HG03066 (cell line): ENCODE measurements around the gene WDR18.

ENCODE experiments used
- ATAC-seq: cut with Tn5 transposase; IDR thresholded peaks from one replicate; pipeline ENCODE4 v1.9.1; 2021; ENCODE audit warnings: low read depth; ENCODE audit not compliant: unreplicated experiment

WDR18 gene

DNA sequence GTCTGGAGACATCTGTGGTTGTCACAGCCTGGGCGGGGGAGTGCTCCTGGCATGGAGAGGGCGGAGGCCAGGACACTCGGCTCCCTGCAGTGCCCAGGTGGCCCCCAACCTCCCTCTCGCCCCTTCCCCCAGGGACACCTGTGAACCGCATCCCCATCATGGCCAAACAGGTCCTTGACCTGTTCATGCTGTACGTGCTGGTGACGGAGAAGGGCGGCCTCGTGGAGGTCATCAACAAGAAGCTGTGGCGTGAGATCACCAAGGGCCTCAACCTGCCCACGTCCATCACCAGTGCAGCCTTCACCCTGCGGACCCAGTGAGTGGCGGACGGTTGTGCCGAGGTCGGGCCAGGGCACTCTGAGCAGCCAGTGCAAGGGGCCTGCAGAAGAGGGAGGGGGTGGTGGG is 20.0 kb upstream of the WDR18 start:
- ATAC-seq, result no peak

DNA sequence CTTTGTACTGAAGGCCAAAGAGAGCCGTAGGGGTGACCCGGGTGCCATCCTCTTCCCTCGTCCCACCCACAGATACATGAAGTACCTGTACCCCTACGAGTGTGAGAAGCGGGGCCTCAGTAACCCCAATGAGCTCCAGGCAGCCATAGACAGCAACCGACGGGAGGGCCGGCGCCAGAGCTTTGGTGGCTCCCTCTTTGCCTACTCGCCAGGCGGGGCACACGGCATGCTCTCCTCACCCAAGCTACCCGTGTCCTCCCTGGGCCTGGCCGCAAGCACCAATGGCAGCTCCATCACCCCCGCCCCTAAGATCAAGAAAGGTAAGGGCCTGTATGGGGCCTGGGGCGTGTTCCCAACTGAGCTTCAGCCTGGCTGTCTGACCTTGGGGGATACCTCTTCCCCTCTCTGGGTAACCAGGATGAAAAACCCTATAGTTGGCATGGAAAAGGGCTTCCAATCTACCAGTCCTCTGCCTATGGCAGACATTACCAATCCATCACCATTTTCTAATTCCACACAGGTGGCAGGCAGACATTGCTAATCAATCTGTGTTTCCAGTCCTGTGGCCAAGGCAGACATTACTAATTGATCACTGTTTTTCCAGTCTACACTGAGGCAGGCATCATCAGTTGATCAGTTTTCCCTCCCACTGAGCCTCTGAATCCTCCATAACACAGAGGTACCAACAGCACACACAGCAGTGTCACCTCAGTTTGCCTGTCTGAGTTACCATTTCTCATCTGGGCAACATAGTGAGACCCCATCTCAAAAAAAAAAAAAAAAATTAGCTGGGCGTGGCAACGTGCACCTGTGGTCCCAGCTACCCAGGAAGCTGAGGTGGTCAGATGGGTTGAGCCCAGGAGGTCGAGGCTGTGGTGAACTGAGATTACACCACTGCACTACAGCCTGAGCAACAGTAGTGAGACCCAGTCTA is 19.1 kb upstream of the WDR18 start:
- no peak for ATAC-seq

DNA sequence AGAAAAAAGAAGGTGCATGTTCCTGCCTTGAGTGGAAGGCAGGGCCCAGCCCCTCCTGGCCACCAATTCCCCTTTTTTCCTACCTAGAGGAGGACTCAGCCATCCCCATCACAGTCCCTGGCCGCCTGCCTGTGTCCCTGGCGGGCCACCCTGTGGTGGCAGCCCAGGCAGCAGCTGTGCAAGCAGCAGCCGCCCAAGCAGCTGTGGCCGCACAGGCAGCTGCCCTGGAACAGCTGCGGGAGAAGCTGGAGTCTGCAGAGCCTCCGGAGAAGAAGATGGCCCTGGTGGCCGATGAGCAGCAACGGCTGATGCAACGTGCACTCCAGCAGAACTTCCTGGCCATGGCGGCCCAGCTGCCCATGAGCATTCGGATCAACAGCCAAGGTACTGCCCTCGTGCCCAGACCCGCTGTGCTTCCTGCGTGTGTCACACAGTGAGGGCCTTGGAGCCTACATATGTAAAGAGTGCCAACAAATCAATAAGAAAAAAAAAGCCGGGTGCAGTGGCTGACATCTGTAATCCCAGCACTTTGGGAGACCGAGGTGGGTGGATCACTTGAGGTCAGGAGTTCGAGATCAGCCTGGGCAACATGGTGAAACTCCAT is 17.6 kb upstream of the WDR18 start:
- ATAC-seq, result no peak

DNA sequence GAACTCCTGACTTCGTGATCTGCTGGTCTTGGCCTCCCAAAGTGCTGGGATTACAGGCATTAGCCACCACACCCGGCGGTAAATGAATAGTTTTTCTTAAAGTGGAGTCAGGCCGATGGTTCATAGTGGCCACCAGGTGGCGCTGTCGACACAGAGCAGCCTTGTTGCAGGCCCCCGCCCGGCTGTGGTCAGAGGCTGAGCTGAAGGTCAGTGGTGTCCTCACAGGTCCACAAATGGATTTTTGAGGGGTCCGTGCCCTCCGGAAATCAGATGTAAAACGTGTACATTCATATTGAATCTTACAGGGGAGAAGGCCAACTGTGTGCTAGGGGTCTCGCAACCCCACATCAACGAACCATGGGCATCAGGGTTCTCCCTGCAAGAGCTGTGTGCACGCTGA is 13.4 kb upstream of the WDR18 start:
- ATAC-seq, result no peak

DNA sequence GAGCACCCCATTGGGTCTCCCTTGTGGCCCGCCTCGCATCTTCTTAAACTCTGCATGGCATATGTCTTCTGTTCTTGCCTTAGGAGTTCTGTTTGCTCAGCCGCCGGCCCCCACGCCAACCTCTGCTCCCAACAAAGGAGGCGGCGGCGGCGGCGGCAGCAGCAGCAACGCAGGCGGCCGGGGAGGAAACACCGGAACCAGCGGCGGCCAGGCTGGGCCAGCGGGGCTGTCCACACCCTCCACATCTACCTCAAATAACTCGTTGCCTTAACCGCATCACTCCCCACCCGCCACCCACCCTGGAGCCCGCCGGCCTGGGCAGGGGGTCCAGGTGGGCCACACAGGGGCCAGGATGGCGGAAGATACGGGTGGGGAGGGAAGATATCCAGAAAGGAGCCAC is 12.3 kb upstream of the WDR18 start:
- no peak for ATAC-seq

DNA sequence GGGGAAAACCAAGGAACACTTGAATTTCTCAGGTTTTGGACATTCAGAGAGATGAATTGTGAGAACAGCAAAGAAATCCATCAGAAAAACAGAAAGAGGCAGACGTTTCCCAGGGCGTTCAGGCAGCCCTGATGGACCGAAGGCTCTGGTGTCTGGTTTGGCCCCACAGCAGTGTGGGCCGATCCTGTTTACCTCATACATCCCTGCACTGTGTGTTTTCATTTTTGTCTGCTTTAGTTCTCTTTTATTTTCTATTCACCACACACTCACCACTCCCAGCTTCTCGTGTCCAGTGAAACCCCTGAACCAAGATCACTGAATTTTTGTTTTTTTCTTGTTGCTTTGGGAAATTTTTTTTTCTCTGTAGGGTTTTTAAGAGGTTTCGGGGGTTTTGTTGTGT is 11.9 kb upstream of the WDR18 start:
- ATAC-seq, result no peak

DNA sequence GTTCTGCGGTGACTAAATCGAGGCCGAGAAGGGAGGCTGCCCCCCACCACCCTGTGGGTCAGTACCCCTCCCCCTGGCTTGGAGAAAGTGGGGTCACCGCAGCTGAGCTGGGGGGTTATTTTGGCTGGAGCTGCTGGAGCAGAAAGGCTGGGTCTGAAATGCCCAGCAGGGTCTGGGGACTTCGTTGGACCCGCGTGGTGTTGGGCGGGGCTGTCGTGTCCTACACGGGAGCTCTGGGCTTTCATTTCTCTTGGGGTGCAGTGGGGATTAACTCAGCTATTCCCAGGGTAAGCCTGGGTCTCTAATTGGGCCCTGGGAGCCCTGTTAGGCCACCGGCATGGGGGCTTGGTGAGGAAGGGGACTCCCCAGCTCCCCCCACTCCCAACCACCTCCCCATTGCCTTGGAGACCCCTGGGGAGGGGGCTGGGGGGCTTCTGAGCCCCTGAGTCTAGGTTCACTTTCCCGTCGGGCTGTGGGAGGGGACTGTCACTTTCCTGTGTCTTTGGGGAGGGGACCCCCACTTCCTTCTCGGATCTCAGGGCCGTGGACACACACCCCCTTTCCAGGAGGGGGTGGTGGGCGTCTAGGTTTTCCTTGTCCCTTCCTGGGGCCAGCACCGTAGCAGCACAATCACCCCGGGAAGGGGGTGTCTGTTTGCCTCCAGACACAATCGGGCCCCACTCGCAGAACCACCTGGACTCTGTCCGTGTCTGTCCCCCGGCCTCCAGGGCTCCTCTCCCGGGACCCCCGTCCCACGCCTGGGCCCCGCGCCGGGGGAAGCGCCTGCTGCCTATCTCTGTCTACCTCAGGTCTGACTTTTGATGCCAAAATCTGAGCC is 10.2 kb upstream of the WDR18 start:
- ATAC-seq, result no peak

DNA sequence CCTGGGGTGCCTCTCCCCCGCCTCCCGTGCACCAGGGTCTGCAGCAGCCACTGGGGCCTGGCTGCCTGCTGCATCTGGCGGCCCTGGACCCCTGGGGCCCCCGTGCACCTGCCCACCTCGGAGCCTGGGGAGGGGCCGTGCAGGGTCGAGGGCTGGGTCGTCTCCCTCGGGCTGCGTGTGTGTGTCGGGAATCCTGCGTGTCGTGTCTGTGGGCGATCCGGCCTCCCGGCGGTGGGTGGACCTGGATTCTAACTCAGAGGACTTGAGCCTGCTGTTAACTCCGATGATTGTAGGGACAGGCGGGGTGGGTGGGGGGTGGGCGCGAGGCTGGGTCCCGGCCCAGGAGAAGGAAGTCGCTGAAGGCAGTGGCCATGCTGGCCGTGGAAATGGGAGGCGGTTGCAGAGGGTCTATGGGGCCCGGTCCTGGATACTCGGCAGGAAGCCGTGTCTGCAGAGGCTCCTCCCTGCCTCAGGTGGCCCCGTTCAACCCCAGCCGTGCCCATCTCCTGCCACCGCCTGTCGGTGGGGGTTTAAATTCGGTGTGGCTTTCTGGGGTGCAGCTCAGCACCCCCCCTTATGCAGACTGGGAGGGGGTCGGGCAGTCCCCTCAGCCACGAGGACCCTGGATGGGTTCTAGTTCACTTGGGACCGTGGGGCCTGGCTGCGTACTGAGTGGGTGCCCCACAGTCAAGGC is 9.4 kb upstream of the WDR18 start:
- ATAC-seq, result no peak

DNA sequence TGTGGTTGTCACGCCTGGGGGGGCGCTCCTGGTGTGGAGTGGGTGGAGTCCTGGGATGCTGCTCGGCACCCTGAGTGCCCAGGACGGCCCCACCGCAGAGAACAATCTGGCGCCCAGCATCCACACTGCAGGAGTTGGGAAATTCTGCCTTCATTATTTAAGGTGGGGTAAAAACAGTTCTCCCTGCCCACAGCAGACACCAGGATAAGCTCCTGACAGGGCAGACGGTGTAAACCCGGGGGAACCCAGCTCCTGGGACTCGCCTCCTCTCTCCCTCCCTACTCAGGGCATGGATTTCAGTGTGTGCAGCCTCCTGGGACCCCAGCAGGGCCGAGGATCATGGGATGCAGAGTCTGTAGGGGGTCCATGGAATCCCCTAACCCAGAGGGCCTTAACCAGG is 7.7 kb upstream of the WDR18 start:
- ATAC-seq, result no peak

DNA sequence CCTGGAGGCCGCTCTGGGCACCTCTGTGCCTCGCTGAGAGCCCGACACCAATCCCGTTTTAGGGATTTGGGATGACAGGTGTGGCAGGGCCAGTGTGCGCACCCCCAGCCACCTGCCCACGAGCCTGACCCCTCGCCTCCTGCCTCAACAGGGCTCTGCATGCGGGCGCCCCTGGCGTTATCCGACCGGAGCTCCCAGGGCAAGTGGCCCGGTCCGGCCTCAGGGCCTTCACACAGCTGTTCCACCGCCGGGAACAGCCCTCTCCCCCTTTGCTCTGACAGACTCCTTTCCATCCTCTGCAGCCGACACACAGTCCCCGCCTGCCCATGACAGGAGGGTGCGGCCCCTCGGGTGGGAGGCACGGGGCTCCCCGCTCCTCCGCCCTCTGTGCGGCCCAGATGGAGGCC is 7.1 kb upstream of the WDR18 start:
- ATAC-seq, result no peak

DNA sequence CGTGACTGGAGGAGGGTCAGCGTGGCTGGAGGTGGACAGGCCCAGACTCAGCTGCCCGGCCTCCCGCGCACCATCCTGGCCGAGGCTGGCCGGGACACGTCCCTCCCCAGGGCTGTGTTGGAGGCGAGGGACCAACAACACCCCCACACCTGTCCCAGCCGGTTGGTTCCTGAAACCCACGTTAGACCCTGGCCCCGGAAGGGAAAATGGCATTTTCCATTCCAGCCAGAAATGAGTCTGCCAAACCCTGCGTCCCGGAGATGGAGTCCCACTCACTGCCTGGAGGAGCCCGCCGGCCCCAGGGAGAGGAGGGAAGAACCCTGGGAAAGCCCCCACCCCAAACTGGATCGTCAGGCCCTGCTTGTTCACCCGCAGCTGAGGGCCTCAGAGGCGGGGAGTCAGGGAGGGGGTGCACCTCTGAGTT is 4.8 kb upstream of the WDR18 start:
- ATAC-seq, result no peak

DNA sequence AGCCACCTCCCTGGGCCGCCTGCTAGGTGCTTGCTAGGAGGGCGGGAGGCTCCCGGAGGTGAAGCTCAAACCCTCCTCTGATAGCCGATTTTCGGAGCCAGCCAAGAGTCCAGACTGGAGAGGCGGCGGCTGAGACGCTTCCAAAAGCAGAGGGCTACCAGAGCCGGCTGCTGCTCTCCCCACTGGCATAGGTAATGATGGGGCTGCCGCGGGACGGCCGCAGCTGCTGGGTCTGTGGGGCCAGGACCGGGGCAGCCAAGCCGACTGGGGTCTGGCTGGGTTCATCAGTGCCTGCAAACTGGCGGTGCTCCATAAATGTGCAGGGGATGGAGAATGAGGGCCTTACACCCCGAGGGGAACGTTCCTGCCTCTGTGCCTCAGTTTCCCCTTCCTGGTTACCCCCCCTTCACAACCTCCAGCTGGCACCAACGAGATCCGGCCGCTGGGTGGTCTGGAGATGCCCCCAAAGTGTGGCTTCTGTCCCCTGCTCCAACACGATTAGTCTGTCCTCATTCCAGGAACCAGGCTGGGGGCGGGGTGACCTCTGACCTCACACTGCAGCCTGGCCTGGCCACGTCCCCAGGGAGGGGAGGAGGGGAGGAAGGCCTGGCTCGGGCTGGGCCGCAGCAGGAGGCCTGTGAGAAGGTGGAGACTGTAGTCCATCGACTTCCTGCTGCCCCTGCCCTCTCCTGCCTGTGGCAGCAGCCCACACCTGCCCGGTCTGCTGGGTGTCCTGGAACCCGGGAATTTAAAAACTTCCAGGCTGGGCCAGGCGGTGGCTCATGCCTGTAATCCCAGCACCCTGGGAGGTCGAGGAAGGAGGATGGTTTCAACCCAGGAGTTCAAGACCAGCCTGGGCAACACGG is 3.8 kb upstream of the WDR18 start:
- ATAC-seq, result no peak

DNA sequence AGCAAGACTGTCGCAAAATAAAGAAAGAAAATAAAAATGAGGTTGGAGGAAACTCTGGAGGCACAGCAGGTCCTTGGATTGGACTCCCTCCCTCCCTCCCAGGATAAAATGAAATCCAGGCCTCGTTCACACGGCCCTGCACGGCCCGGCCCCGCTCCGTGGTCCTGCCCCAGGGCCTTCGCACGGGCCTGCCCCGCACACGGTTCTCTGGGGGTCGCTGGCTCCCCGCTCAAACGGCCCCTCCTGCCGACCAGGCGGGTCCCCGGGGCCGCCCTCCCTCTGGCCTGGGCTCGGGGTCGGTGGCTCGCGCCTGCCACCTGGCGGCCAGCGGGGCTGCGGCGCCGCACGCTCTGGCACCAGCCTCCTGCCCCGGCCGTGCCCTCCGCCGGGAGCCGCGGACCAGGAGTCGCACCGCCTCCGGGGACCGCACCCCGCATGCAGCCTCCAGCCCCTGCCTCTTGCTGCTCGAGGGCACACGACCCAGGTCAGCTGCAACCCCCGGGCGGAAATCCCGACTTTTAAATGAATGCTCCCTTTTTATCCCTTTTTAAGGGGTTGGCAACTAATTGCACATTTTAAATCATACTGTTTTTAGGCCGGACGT is 1.5 kb upstream of the WDR18 start:
- ATAC-seq, result no peak

DNA sequence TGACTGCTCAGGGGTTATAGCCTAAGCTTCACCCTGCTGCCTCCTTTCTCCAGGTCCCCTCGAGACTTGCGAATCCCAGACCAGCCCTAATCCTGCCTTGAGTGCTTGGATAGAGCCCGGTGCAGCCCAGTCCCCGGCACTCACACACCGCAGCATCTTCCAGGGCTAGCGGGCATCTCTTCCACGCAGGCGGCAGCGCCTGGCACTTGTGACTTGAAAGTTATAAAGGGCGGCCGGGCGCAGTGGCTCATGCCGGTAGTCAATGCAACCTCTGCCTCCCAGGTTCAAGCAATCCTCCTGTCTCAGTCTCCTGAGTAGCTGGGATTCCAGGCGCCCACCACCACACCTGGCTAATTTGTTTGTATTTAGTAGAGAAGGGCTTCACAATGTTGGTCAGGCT is 1.9 kb downstream of the WDR18 start:
- no peak for ATAC-seq

DNA sequence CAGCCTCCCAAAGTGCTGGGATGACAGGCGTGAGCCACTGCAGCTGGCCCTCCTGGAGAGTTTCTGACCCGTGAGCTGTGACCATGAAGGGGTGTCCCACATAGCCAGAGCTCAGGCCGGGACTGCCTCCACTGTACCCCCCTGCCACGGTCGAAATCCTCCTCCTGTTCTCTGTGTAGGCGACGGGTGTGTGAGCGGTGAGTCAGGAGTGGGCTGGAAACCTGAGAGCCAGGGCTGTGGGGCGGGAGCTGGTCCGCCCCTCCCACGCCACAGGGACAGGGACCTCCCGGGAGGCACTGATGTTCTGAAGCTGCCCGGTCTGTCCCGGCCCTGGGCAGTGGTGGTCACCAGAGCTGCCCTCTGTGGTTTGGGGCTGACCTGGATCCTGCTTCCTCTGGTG is 3.9 kb downstream of the WDR18 start:
- no peak for ATAC-seq

DNA sequence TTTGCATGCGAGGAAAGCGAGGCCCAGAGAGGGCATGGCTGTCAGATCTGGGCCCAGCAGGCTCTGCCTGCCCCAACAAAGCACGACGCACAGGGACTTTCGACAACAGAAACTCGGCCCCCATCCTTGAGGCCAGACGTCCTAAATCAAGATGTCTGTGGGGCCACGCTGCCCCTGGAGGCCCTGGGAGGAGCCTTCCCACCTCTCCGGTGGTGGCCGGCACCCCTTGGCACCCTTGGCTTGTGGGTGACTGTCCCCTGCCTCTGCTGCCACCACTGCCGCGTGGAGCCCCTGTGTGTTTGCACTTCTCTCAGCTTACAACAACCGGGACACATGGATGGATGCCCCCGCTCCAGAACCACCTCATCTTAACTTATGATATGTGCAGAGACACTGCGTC is 4.4 kb downstream of the WDR18 start:
- no peak for ATAC-seq

DNA sequence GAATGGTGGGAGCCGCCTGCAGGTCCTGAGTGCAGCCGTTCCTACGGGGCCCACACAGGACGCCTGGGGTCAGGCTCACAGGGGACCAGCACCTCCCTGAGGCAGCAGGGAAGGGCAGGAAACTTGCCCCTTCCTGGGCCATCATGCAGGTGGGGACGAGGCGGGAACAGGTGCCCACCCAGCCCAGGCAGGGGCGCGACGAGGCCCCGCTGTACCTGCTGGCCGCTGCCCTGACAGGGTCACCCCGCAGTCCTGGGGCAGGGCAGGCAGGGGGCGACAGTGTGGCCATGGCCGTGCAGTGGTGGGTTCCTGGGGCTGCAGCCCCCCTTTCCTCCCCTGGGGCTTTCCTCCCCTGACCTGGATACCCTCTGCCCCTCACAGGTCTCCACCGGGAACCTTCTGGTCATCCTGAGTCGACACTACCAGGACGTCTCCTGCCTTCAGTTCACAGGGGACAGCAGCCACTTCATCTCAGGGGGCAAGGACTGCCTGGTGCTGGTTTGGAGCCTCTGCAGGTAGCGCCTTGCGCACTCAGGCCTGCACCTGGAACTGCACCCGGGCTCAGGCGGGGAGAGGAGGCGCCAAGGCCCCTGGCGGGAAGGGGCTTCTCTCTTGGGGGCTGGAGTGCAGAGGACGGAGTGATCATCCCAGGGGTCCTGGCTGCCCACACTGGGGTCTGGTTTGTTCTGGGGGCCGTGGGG is 5.4 kb downstream of the WDR18 start:
- no peak for ATAC-seq

DNA sequence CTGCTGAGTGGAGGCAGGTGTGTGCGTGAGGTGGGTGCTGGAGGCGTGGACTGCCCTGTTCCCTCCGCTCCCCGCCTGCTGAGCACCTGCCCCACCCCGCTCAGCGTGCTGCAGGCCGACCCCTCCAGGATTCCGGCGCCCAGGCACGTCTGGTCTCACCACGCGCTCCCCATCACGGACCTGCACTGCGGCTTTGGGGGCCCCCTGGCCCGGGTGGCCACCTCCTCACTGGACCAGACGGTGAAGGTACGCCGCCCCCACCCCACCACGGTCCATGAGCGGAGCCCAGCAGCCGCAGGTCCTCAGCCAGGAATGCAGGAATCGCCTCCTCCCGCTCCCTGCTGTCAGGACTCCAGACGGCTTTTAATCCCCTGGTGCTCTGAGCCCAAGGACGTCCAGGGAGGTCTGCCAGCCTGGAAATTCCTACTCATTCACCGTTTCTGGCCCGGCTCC is 6.0 kb downstream of the WDR18 start:
- no peak for ATAC-seq

DNA sequence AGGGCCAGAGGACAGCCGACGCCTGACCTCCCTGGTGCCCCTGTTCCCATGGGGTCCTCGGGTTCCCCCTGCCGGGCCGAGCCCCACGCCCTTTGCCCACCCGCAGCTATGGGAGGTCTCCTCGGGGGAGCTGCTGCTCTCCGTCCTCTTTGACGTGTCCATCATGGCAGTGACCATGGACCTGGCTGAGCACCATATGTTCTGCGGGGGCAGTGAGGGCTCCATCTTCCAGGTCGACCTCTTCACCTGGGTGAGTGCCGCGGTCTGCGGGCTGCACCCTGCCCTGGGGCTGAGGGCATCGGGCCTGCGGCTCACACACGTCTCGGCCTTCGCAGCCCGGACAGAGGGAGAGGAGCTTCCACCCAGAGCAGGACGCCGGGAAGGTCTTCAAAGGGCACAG is 6.6 kb downstream of the WDR18 start:
- no peak for ATAC-seq
